ENCODE data around the gene DHFR2.

DNA sequence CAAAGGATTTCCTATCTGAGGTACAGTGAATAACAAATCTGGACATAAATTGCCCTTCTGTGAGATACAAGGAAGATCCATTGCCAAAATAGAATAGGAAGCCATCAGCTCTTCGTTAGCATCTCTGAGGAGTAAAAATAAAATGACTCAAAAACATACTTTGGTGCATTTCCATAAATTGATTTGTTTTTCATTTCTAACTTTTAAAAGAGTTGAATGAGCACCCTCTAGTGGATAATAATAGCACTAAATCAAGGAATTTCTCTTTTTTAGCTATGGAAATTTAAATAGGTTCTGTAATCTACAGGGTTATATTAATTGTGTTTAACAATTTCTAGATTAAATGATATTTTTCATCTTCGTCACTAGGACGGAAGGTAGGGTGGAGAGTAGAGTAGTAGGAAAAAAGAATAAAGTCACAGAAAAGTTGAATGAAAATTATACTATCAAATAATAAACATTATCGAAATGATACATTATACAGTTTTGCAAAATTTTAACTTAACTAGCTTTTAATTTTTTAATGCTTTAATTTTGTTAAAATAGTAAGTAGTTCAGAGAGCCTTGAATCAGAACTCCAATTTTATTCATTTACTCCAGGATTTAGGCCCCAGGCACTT, 6.6 kb upstream of the DHFR2 start:
- TF ChIP-seq EGR1 (IDR thresholded peaks at IDR 0.05; ENCODE audit: low read depth in 2 of 2) (no peak), SP1 (IDR thresholded peaks at IDR 0.05) (no peak)
- TF ChIP-seq, protein P1, sequence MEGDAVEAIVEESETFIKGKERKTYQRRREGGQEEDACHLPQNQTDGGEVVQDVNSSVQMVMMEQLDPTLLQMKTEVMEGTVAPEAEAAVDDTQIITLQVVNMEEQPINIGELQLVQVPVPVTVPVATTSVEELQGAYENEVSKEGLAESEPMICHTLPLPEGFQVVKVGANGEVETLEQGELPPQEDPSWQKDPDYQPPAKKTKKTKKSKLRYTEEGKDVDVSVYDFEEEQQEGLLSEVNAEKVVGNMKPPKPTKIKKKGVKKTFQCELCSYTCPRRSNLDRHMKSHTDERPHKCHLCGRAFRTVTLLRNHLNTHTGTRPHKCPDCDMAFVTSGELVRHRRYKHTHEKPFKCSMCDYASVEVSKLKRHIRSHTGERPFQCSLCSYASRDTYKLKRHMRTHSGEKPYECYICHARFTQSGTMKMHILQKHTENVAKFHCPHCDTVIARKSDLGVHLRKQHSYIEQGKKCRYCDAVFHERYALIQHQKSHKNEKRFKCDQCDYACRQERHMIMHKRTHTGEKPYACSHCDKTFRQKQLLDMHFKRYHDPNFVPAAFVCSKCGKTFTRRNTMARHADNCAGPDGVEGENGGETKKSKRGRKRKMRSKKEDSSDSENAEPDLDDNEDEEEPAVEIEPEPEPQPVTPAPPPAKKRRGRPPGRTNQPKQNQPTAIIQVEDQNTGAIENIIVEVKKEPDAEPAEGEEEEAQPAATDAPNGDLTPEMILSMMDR (IDR thresholded peaks at IDR 0.05; ENCODE audit: low read depth, low read length, missing input control) = peak; percentile 53
- TF ChIP-seq, protein P2, sequence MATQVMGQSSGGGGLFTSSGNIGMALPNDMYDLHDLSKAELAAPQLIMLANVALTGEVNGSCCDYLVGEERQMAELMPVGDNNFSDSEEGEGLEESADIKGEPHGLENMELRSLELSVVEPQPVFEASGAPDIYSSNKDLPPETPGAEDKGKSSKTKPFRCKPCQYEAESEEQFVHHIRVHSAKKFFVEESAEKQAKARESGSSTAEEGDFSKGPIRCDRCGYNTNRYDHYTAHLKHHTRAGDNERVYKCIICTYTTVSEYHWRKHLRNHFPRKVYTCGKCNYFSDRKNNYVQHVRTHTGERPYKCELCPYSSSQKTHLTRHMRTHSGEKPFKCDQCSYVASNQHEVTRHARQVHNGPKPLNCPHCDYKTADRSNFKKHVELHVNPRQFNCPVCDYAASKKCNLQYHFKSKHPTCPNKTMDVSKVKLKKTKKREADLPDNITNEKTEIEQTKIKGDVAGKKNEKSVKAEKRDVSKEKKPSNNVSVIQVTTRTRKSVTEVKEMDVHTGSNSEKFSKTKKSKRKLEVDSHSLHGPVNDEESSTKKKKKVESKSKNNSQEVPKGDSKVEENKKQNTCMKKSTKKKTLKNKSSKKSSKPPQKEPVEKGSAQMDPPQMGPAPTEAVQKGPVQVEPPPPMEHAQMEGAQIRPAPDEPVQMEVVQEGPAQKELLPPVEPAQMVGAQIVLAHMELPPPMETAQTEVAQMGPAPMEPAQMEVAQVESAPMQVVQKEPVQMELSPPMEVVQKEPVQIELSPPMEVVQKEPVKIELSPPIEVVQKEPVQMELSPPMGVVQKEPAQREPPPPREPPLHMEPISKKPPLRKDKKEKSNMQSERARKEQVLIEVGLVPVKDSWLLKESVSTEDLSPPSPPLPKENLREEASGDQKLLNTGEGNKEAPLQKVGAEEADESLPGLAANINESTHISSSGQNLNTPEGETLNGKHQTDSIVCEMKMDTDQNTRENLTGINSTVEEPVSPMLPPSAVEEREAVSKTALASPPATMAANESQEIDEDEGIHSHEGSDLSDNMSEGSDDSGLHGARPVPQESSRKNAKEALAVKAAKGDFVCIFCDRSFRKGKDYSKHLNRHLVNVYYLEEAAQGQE (IDR thresholded peaks at IDR 0.05) = no peak
- TF ChIP-seq, protein P3, sequence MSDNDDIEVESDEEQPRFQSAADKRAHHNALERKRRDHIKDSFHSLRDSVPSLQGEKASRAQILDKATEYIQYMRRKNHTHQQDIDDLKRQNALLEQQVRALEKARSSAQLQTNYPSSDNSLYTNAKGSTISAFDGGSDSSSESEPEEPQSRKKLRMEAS (IDR thresholded peaks at IDR 0.05) = no peak

All from liver (tissue), 3 donors.